Type B pancreatic cell (in vitro differentiated cells): Measurements from ENCODE around the gene PTCH1. TPM values are rescaled to one million over a fixed set of nuclear protein-coding genes. Genes with fewer than 3 reads are reported as not detected.

Experiments
- DNase-seq: peaks from one replicate; pipeline ENCODE4 v3.0.0; 2021; ENCODE audit warnings: mixed read lengths; ENCODE audit not compliant: unreplicated experiment; ENCODE audit errors: extremely low spot score
- H3K27ac Mint-ChIP-seq: 2 replicates; pipeline ENCODE4 v1.8.0; 2021; ENCODE audit warnings: mild to moderate bottlenecking, mixed read lengths
- H3K27me3 Mint-ChIP-seq: 2 replicates; pipeline ENCODE4 v1.8.0; 2021; ENCODE audit warnings: mixed read lengths
- H3K36me3 Mint-ChIP-seq: 2 replicates; pipeline ENCODE4 v1.8.0; 2021; ENCODE audit warnings: mixed read lengths
- H3K4me1 Mint-ChIP-seq: one replicate; pipeline ENCODE4 v1.8.0; 2021; ENCODE audit warnings: mixed read lengths; ENCODE audit not compliant: unreplicated experiment
- H3K4me3 Mint-ChIP-seq: 2 replicates; pipeline ENCODE4 v1.8.0; 2021; ENCODE audit warnings: mild to moderate bottlenecking, mixed read lengths
- H3K9me3 Mint-ChIP-seq: 2 replicates; pipeline ENCODE4 v1.8.0; 2021; ENCODE audit warnings: mixed read lengths
- long read RNA-seq: library from polyadenylated mRNA; unstranded; transcript quantifications from one replicate; pipeline ENCODE4 v2.0.0, GENCODE V29; 2020
- total RNA-seq: library from RNA; stranded (reverse); gene quantifications from 2 replicates; pipeline ENCODE4 v1.2.1, GENCODE V29; 2021; ENCODE audit warnings: low replicate concordance
- TF ChIP-seq, protein P1 (sequence below): fragments of 200-600 bp; sonication (generic); conservative IDR thresholded peaks from 2 replicates; pipeline ENCODE4 v1.5.0; 2021; ENCODE audit warnings: antibody characterized with exemption, mild to moderate bottlenecking

PTCH1 gene
- 41.7 and 123 TPM in 2 replicates for total RNA-seq
- long read RNA-seq, partial matches to known transcripts = 0 of 4 reads
- long read RNA-seq, other reads (novel, unspliced or antisense) = 4 of 4 reads

DNA sequence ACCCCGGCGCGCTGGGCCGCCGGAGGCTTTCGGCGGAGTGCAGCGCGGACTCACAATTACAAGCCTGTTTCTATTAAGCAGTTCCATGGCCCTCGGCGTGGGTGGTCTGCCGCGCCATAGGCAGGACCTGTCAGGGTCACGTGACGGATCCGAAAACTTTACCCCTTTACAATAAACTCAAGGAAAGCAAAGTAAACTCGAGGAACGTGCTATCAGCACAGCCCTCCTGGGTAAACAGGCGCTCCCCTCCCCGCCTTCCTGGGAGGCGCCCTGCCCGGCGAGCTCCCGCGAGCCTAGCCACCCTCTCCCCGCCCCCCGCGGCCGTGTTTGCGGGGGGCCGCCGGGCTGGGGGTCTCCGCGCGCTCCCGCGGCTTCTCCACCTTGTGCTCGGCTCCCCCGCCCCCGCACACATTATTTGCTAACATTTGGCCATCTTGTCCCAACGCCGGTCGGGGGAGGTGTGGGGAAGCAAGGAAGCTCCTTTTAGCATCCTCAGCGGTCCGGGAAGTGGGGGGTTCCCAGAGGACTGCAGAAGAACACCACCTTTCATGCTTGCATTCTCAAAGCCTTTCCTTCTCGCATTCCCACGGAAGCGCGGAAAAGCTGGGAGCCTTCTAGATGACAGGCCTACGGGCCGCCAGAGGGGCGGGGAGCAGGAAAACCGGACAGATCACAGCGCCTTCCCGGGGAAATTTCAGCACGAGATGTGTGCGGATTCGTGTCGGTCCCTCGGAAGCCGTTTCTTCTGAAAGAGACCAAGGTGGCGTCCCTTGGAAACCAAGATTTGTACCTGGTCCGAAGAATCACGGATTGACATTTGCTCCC is at the start of gene PTCH1:
PTCH1 (minus strand) TSS at position 238 of the 825 bp plus-strand sequence.
- DNase-seq = peak; percentile 83
- no peaks in the 10 kb centered on the region for H3K36me3 Mint-ChIP-seq
- peak within 1 kb of the TSS; percentile 99 for H3K4me3 Mint-ChIP-seq
- H3K9me3 Mint-ChIP-seq = peaks cover 4% of the 10 kb centered on the region
- peaks cover 31% of the 10 kb centered on the region for H3K4me1 Mint-ChIP-seq
- H3K27me3 Mint-ChIP-seq = peaks cover 65% of the 10 kb centered on the region
- peak within 1 kb of the TSS; percentile 92 for H3K27ac Mint-ChIP-seq
- TF ChIP-seq, protein P1, sequence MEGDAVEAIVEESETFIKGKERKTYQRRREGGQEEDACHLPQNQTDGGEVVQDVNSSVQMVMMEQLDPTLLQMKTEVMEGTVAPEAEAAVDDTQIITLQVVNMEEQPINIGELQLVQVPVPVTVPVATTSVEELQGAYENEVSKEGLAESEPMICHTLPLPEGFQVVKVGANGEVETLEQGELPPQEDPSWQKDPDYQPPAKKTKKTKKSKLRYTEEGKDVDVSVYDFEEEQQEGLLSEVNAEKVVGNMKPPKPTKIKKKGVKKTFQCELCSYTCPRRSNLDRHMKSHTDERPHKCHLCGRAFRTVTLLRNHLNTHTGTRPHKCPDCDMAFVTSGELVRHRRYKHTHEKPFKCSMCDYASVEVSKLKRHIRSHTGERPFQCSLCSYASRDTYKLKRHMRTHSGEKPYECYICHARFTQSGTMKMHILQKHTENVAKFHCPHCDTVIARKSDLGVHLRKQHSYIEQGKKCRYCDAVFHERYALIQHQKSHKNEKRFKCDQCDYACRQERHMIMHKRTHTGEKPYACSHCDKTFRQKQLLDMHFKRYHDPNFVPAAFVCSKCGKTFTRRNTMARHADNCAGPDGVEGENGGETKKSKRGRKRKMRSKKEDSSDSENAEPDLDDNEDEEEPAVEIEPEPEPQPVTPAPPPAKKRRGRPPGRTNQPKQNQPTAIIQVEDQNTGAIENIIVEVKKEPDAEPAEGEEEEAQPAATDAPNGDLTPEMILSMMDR = peak; percentile 28

DNA sequence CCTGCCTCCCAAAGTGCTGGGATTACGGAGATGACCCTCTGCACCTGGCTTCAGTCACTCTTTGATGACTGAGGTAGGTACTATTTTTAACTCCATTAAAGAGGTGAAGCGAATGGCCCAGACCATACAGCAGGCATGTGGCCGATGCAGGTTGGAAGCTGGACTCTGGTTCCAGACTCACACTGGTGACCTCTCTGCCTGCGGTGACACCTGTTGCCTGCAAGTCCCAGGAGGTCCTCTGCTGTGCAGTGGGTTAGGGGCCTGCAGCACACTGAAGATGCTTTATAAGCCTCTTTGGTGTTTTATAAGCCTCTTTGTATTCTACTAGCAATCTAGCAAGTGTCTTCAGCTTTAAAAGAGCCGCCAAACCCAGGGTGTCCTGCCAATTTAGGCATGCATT is 49.2 kb upstream of the PTCH1 start:
- H3K27me3 Mint-ChIP-seq = peaks cover 18% of the 10 kb centered on the region
- DNase-seq = no peak
- H3K27ac Mint-ChIP-seq = no peak overlapping the region
- H3K9me3 Mint-ChIP-seq = no peaks in the 10 kb centered on the region
- TF ChIP-seq, protein P1 = no peak
- H3K36me3 Mint-ChIP-seq = no peaks in the 10 kb centered on the region
- H3K4me3 Mint-ChIP-seq = no peak overlapping the region
- peaks cover 16% of the 10 kb centered on the region for H3K4me1 Mint-ChIP-seq

DNA sequence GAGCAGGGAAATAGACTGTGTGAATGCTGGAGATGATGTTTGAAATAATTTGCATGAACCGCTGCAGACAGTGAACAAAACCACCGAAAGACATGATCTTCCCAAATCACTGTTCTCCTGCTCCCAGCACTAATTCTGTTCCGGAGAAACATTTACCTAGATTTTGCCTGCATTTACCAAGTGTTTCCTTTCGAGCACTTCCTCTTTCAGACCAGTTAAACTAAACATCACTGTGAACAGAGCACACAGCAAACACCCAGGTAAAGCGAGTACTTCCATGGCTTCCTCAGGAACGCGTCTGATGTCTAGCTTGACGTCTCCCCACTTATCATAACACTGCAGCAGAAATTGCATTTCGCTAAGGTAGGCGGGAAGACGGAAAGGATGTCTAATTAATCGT is 45.1 kb upstream of the PTCH1 start:
- no peak overlapping the region for H3K27ac Mint-ChIP-seq
- DNase-seq = no peak

DNA sequence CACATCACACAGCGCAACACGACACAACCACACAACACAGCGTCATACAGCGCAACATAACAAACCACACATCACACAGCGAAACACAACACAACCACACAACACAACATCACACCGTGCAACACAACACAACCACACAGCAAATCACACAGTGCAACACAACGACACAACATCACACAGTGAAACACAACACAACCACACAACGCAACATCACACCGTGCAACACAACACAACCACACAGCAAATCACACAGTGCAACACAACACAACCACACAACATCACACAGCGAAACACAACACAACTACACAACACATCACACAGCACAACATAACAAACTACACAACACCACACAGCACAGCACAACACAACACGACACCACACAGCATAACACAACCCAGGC is 40.4 kb upstream of the PTCH1 start:
- DNase-seq = no peak
- TF ChIP-seq, protein P1 = no peak
- Mint-ChIP-seq H3K27me3 (peaks cover 37% of the 10 kb centered on the region), H3K4me3 (no peak overlapping the region), H3K9me3 (peaks cover 12% of the 10 kb centered on the region), H3K36me3 (no peaks in the 10 kb centered on the region), H3K4me1 (no peaks in the 10 kb centered on the region), H3K27ac (no peak overlapping the region)

More for the DNA sequence above, 45.1 kb upstream of the PTCH1 start:
- Mint-ChIP-seq H3K4me1 (peaks cover 4% of the 10 kb centered on the region), H3K9me3 (no peaks in the 10 kb centered on the region), H3K36me3 (no peaks in the 10 kb centered on the region), H3K27me3 (peaks cover 18% of the 10 kb centered on the region), H3K4me3 (no peak overlapping the region)
- TF ChIP-seq, protein P1 = no peak

DNA sequence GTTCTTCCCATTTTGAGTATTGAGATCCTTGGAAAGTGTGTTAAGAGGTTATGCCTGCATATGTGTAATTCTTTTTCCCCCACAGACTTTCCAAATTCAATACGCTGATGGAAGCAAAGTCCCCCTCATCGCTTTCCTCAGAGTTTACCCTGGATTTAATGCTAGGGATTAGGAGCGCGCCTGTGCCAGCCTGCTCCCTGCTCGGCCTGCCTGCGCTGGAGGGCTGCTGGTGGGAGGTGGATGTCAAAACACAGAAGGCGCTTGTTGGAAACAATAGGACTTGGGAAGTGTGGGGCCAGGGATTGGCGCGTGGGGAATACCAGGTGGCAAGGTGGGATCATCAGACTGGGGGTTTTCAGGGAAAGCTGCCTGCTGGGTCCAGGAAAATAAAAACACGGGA is 39.8 kb upstream of the PTCH1 start:
- Mint-ChIP-seq H3K27ac (no peak overlapping the region), H3K9me3 (peaks cover 12% of the 10 kb centered on the region), H3K4me1 (no peaks in the 10 kb centered on the region), H3K4me3 (no peak overlapping the region), H3K27me3 (peaks cover 39% of the 10 kb centered on the region), H3K36me3 (no peaks in the 10 kb centered on the region)
- TF ChIP-seq, protein P1 = no peak
- DNase-seq = no peak
